Loucy (cell line): ENCODE results near the gene SLC6A11.

Source experiments
- H2AFZ ChIP-seq: fragments of 200-600 bp; sonication (generic); 2 replicates; pipeline ENCODE4 v1.6.0; 2016; ENCODE audit warnings: antibody characterized with exemption, mild to moderate bottlenecking, low read length, moderate library complexity
- H3F3A ChIP-seq: fragments of 200-600 bp; 2 replicates; pipeline ENCODE4 v1.6.0; 2016; ENCODE audit warnings: antibody characterized with exemption, low read depth, mild to moderate bottlenecking
- H3K27me3 ChIP-seq: fragments of 200-600 bp; sonication (generic); 2 replicates; pipeline ENCODE4 v1.6.1; 2014; ENCODE audit warnings: low read length, mild to moderate bottlenecking; ENCODE audit not compliant: insufficient read depth, poor library complexity, severe bottlenecking
- H3K36me3 ChIP-seq: fragments of 200-600 bp; sonication (generic); 2 replicates; pipeline ENCODE4 v1.6.1; 2016; ENCODE audit warnings: low read length; ENCODE audit not compliant: insufficient read depth
- H3K4me1 ChIP-seq: fragments of 200-600 bp; sonication (generic); 2 replicates; pipeline ENCODE4 v1.5.1; 2014; ENCODE audit warnings: low read length, mild to moderate bottlenecking; ENCODE audit not compliant: insufficient read depth, poor library complexity, severe bottlenecking
- H3K4me2 ChIP-seq: fragments of 200-600 bp; sonication (generic); 2 replicates; pipeline ENCODE4 v1.6.0; 2014; ENCODE audit warnings: antibody characterized with exemption, low read length, low read depth, mild to moderate bottlenecking; ENCODE audit not compliant: poor library complexity, severe bottlenecking
- H3K4me3 ChIP-seq: fragments of 200-600 bp; sonication (generic); 2 replicates; pipeline ENCODE4 v1.5.1; 2014; ENCODE audit warnings: low read length, mild to moderate bottlenecking, mixed read lengths; ENCODE audit not compliant: poor library complexity, severe bottlenecking
- H3K79me2 ChIP-seq: fragments of 200-600 bp; sonication (generic); 2 replicates; pipeline ENCODE4 v1.6.1; 2014; ENCODE audit warnings: low read length; ENCODE audit not compliant: insufficient read depth
- H3K9ac ChIP-seq: fragments of 200-600 bp; sonication (generic); 2 replicates; pipeline ENCODE4 v1.6.0; 2014; ENCODE audit warnings: mild to moderate bottlenecking, low read depth, low read length, moderate library complexity; ENCODE audit not compliant: poor library complexity, severe bottlenecking
- H3K9me2 ChIP-seq: fragments of 200-600 bp; sonication (generic); replicated peaks from 2 replicates; pipeline ENCODE4 v1.6.1; 2016; ENCODE audit warnings: low read depth, low read length, mixed read lengths
- H3K9me3 ChIP-seq: fragments of 200-600 bp; sonication (generic); 2 replicates; pipeline ENCODE4 v1.6.1; 2014; ENCODE audit warnings: mild to moderate bottlenecking, antibody characterized with exemption, low read length, low read depth; ENCODE audit not compliant: insufficient read depth
- H4K20me1 ChIP-seq: fragments of 200-600 bp; sonication (generic); 2 replicates; pipeline ENCODE4 v1.6.0; 2014; ENCODE audit warnings: antibody characterized with exemption, low read length, mild to moderate bottlenecking; ENCODE audit not compliant: insufficient read depth, poor library complexity, severe bottlenecking
- EZH2phosphoT487 ChIP-seq: fragments of 200-600 bp; IDR thresholded peaks from 2 replicates; pipeline ENCODE4 v1.6.1; 2018; ENCODE audit warnings: antibody characterized with exemption, mild to moderate bottlenecking, moderate library complexity, borderline replicate concordance
- TF ChIP-seq, protein P1 (sequence below): fragments of 200-600 bp; sonication (generic); conservative IDR thresholded peaks from 2 replicates; pipeline ENCODE4 v1.5.1; 2014; ENCODE audit warnings: mild to moderate bottlenecking, antibody characterized with exemption, low read length

SLC6A11 gene

DNA sequence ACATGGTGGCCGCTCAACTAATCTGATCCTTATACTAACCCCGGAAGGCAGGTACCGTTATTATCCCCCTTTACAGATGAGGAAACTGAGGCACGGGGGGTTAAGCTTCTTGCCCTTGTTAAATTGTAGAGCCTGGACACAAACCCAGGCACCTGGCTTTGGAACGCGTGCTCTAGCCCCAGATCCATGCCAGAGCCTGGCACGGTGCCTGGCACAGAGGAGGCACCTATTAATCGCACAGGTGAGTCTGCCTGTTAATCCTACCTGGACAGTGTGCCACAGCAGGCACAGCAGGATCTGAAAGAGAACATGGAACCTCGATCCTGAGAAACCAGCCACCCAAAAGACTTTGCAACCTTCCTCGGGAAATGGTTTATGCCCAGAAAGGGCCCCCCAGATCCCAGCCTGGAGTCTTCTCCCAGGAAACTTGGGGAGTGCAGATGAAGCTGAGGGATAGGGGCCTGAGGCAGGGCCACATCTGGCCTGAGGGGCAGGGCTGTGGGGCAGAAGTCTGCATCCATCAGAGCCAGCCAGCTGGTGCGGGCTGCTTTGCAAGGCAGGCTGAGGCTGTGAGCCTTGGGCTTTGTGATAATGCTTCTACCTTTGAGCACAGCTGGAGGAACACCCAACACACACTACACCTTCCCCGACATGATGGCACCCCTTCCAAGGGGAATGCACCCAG, 121.3 kb downstream of the SLC6A11 start:
- Histone ChIP-seq H4K20me1 (no peaks in the 10 kb centered on the region), H3K79me2 (no peaks in the 10 kb centered on the region)

DNA sequence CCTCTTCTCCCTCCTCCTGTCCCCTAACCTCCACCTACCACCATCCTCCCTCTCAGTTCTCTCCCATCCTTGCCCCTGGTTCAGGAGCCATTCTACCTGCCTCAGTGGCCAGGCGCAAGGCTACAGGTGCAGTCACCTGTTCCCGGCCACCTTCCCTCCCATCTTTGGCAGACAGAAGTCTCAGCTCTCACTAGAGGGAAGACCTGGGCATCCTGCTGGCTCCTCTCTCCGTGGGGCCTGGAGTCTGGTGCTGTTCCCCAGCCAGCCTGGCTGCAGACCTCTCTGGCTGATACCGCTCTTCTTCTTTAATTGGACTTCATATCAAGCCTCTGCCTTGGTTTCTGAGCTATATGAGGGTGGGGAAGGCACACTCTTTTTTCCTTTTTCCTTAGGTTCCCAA, 123.5 kb downstream of the SLC6A11 start:
- no peaks in the 10 kb centered on the region for H3K9me2 ChIP-seq
- H3K27me3 ChIP-seq = no peaks in the 10 kb centered on the region
- no peak overlapping the region for H3K4me3 ChIP-seq
- H3K79me2 ChIP-seq = no peaks in the 10 kb centered on the region
- no peaks in the 10 kb centered on the region for H3K4me1 ChIP-seq
- H4K20me1 ChIP-seq = no peaks in the 10 kb centered on the region
- H3F3A ChIP-seq = no peaks in the 10 kb centered on the region
- H3K4me2 ChIP-seq = no peak overlapping the region
- H3K36me3 ChIP-seq = no peaks in the 10 kb centered on the region
- no peak for TF ChIP-seq EZH2phosphoT487
- TF ChIP-seq, protein P1, sequence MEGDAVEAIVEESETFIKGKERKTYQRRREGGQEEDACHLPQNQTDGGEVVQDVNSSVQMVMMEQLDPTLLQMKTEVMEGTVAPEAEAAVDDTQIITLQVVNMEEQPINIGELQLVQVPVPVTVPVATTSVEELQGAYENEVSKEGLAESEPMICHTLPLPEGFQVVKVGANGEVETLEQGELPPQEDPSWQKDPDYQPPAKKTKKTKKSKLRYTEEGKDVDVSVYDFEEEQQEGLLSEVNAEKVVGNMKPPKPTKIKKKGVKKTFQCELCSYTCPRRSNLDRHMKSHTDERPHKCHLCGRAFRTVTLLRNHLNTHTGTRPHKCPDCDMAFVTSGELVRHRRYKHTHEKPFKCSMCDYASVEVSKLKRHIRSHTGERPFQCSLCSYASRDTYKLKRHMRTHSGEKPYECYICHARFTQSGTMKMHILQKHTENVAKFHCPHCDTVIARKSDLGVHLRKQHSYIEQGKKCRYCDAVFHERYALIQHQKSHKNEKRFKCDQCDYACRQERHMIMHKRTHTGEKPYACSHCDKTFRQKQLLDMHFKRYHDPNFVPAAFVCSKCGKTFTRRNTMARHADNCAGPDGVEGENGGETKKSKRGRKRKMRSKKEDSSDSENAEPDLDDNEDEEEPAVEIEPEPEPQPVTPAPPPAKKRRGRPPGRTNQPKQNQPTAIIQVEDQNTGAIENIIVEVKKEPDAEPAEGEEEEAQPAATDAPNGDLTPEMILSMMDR = no peak
- no peaks in the 10 kb centered on the region for H3K9me3 ChIP-seq
- no peak overlapping the region for H3K9ac ChIP-seq
- no peak overlapping the region for H2AFZ ChIP-seq

More for the DNA sequence above, 121.3 kb downstream of the SLC6A11 start:
- Histone ChIP-seq H3K9ac (no peak overlapping the region), H3K4me2 (no peak overlapping the region), H3K36me3 (no peaks in the 10 kb centered on the region), H3K9me2 (no peaks in the 10 kb centered on the region), H3K27me3 (no peaks in the 10 kb centered on the region), H3K4me1 (no peaks in the 10 kb centered on the region), H3K9me3 (no peaks in the 10 kb centered on the region), H3K4me3 (no peak overlapping the region), H3F3A (no peaks in the 10 kb centered on the region), H2AFZ (no peak overlapping the region)
- TF ChIP-seq EZH2phosphoT487 = no peak
- TF ChIP-seq, protein P1 = no peak

GRCh38 chr3:10940106-10940505, 124.1 kb downstream of the SLC6A11 start:
- Histone ChIP-seq H3F3A (no peaks in the 10 kb centered on the region), H3K27me3 (no peaks in the 10 kb centered on the region), H3K4me2 (no peak overlapping the region), H3K9me2 (no peaks in the 10 kb centered on the region), H2AFZ (no peak overlapping the region), H3K4me1 (no peaks in the 10 kb centered on the region), H4K20me1 (no peaks in the 10 kb centered on the region), H3K9me3 (no peaks in the 10 kb centered on the region), H3K9ac (no peak overlapping the region), H3K79me2 (no peaks in the 10 kb centered on the region), H3K4me3 (no peak overlapping the region), H3K36me3 (no peaks in the 10 kb centered on the region)
- TF ChIP-seq, protein P1 = no peak
- no peak for TF ChIP-seq EZH2phosphoT487
